Fibroblast of skin of left quadriceps (primary cell): ENCODE measurements around the gene KIF25.

Experiments
- DNase-seq, 2 experiments: peaks; one replicate each; pipeline ENCODE4 v3.0.0-alpha.2; 2013; ENCODE audit warnings: low read depth in 2 of 2

The KIF25 gene, protein sequence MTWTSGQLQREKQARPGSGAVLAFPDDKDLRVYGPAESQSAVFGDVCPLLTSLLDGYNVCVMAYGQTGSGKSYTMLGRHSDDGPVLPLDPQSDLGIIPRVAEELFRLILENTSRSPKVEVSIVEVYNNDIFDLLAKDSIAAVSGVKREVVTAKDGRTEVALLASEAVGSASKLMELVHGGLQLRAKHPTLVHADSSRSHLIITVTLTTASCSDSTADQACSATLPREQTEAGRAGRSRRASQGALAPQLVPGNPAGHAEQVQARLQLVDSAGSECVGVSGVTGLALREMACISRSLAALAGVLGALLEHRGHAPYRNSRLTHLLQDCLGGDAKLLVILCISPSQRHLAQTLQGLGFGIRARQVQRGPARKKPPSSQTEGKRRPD

DNA sequence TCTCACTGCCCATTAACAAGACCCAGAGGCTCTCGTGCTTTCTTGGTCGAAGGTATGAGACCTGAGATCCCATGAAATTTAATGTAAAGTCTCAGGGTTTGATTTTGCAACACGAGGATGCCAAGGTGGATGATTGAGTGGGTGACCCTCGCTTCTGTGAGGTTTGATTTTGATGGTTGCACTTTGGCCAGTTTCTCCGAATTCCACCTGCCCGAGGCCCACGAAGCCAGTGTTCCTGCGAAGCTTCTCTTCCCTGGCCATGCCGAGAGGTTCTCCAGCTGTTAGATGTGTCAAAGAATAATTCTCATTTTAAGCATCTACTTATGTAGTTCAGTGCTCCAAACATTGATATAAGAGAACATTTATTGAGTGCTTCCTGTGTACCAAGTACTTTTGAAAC, at the start of gene KIF25:
KIF25 (plus strand) TSS at position 30 of the 400 bp plus-strand sequence. CDS start 31,915 bp downstream, outside the sequence.
- no peak for DNase-seq

DNA sequence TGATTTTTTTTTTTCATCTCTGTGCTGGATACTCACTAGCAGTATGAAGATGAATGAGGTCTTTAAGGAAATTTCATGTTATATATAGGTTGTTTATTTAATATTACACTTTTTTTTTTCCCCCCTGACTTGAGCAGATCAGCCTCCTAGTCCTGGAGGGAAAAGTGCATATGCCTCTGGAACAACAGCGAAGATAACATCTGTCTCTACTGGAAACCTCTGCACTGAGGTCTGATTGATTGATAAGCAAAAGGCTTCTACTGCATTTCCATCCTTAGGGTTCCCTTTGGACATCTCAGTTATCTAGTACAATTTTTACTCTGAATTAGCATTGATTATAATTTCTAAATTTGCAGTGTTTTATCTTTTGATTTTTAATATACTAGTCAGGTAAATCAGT, 49.8 kb upstream of the KIF25 start:
- no peak for DNase-seq

DNA sequence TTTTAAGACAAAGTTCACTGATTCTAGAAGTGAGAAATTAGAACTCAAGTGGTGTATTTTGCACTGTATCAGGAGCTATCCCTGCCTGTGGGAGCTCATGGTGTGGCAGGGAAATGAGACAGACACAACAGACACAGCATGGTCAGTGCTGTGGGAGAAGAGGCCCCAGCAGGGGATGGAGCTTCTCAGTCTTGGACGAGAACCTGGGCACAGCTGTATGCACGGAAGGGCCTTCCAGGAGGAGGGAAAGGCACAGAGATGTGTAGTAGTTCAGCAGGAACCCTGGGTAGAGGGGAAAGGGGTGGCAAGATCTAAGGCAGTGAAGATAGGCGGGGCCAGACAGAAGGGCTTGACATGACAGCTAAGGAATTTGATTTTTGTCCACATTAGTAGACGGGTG, 48.8 kb upstream of the KIF25 start:
- no peak for DNase-seq

DNA sequence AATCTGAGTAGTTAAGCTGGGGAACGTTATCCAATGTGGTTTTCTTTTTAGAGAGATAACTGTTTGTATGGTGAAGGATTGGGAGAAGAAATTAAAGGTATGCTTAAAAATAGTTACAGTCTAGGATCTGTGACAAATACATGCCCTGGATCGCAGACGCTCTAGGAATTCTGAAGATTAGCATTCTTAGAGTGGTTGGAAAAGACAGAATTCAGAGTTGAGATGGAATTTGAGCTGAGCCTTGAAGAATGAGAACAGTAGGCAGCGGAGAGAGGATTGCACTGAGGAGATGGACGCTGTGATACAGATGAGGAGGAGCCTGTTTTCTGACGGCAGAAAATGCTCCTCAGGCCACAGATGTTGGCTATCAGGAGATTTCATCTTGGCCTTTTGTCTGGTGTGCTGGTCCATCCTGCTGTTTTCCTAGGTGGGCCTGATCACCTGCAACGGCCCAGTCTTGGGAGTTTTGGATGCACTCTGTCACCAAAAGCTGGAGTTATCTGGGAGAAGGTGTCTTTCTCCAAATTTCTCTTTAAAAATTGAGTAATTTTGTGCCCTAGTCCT, 48.3 kb upstream of the KIF25 start:
- DNase-seq, result no peak

DNA sequence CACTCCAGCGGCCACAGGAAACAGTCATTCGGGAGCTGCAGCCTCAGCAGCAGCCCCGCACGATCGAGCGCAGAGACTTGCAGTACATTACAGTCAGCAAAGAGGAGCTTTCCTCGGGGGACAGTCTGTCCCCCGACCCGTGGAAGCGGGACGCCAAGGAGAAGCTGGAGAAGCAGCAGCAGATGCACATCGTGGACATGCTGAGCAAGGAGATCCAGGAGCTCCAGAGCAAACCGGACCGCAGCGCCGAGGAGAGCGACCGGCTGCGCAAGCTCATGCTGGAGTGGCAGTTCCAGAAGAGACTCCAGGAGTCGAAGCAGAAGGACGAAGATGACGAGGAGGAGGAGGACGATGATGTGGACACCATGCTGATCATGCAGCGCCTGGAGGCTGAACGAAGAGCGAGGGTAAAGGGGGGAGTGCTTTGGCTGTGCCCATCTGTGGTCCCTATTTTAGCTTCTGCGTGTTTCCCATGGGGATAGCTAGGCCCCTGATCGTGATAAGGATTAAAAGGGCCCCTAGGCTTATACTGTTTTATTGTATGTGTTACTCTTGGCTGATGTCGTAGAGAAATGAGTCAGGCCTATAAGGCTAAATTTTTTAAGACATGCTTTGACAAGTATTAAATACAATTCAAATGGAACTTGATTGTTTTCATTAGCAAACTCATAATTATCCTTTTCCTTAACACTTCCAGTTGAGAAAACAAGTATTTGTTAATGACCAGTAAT, 45.5 kb upstream of the KIF25 start:
- DNase-seq, result no peak

DNA sequence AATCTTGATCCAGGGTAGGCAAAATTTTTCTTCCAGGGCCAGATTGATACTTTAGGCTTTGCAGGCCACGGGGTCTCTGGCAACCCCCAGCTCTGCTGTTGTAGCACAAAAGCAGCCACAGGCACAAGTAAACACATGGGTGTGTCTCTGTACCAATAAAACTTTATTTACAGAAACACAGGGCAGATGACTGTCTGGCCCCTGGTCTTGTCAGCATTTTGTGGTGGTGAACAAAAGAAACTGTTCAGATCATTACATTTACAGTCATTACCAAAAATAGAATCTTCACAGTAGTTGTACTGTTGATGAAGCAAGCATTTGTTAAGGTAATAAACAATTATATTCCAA, 45.0 kb upstream of the KIF25 start:
- DNase-seq, result no peak

DNA sequence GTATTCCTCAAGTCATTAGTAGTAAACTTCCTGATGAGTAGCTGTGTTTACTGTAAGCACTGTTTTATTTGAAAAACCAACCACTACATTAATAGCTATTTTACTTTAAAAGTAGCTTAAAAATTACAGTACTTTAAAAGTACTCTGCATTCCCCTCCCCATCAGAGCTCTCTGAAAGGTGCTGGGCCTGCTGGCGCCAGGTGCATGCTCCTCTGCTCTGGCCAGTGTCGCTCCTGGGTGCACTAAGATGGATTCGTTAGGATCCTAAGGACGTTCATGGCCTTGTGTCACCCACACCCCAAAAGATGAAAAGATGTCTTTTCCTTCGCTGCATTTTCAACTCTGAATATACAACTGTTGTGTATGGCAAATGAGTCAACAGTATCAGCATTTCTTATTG, 43.9 kb upstream of the KIF25 start:
- no peak for DNase-seq

DNA sequence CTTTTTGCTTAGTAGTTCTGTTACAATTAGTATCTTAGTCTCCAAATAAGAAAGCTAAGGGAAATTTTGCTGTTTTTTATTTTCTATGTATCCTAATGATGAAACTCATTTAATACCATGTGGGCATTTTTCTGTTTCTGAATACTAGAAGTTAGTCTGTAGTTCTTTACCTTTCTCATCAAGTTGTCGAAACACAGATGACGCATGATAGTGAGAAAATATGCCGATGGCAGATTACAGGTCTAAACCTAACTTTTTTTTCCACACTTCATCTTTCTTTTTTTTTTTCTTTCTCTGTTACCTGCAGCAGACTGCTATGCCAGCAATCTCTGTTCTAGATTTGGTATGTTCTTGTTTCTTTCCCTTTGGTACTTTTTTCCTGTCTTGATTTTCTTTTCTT, 43.3 kb upstream of the KIF25 start:
- DNase-seq, result no peak

DNA sequence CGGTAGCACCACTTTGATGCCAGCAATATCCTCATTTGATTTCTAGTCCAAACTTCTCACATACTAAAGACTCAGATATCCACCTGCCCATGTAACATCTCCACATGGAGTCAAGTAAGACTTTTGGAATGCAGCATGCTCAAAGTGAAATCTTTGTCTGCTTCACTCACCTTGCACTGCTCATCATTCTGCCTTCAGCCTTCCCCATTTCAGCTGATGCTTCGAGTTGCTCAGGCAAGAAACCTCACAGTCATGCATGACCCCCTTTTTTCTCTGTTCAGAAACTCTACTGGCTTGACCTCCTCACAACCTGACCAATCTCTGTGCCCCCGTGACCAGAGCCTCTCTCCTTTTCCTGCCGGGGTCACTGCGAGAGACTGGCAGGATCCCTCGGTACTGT, 41.0 kb upstream of the KIF25 start:
- no peak for DNase-seq

DNA sequence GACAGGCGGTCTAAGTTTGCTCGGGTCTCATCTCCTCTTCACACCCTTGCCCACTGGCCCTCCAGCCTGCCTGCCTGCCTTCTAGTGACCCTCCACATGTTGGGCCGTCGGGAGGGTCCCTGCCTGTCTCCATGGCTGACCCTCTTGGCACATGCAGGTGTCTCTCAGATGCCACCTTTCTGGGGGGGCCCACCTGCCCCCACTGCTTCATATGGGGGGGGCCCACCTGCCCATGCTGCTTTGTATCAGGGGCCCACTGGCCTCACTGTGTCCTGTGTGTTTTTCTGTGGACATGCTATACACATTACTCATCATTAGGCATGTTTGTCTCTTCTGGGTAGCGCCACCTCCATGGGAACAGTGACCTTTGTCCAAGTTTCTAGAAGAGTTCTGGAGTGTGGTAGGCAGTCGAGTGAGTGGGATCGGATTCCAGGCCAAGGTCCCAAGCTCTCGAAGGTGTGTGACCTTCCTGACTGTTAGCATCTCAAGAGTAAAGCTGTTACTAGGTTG, 40.4 kb upstream of the KIF25 start:
- DNase-seq, result no peak

DNA sequence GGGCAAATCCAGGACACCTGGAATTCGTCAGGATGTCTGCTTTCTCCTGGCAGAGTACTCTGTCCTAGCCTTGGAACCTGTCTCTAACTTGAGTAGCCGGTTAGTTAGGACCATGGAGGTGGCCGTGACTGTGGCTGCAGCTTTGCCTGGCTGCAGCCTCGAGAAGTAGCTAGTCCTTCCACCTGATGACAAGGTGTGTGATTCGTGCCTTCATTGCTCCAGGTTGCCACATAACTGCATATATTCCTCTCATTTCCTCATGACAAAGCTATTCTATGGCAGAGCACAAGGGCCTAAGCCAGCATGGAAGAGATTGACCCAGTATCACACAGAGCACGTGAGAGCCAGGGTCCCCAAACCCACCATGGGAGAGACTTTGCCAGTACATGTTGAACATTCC, 39.8 kb upstream of the KIF25 start:
- DNase-seq, result no peak

DNA sequence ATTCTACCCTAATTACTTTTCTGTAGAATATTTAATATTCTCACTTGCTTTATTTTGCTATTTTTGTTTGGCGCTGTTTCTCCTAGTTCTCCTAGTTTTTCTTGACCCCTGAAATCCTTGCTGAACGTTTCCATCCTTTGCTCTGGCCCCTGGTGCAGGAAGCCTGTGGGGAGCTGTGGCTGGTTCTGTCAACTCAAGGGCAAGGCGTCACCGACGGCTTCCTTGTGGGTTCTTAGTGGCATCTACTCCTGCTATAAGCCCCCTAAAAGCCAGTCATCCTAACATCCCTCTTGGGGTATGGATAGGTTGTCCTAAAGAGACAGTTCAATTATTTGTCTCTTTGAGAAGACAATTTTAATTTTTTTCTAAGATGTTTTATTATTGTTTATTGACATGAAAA, 36.9 kb upstream of the KIF25 start:
- DNase-seq, result no peak

DNA sequence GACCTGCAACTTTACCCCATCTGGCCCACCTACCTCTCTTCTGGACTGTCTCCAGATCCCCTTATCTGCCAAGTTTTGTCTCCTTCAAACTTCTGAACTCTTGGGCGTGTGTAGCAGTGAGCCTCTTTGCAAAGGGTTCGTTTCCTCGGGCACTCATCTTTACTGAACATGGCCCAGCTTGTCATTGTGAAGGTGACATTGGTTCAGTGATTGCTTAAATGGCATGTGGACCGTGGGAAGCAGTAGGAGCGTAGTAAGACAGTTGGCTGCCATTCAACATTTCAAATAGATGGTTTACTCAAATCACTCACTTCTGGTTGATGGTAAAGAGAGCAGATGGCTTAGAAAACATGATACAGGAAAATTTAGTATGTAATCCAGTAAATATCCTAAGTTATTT, 34.8 kb upstream of the KIF25 start:
- DNase-seq, result no peak

DNA sequence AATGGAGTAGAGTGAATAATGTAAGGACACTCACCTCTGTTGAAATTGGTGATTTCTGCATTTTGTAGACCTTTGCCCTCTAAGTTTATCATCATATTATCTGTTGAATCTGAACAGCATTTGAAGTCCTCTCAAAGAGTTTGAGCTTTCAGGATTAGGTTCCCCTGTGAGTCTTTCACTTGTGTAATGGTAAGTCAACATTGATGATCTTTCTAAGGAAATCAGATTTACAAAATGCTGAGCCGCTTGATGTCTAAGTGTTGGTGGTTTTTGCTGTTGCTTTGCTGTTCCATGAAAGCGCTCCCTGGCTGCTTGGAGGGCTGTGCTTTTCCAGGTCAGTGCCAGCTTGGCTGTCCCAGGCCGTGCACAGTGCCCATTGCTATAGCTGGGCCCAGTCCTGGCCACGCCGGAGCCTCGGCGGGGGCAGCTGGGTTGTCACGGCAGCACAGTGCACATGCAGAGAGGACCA, 33.8 kb upstream of the KIF25 start:
- DNase-seq, result no peak

DNA sequence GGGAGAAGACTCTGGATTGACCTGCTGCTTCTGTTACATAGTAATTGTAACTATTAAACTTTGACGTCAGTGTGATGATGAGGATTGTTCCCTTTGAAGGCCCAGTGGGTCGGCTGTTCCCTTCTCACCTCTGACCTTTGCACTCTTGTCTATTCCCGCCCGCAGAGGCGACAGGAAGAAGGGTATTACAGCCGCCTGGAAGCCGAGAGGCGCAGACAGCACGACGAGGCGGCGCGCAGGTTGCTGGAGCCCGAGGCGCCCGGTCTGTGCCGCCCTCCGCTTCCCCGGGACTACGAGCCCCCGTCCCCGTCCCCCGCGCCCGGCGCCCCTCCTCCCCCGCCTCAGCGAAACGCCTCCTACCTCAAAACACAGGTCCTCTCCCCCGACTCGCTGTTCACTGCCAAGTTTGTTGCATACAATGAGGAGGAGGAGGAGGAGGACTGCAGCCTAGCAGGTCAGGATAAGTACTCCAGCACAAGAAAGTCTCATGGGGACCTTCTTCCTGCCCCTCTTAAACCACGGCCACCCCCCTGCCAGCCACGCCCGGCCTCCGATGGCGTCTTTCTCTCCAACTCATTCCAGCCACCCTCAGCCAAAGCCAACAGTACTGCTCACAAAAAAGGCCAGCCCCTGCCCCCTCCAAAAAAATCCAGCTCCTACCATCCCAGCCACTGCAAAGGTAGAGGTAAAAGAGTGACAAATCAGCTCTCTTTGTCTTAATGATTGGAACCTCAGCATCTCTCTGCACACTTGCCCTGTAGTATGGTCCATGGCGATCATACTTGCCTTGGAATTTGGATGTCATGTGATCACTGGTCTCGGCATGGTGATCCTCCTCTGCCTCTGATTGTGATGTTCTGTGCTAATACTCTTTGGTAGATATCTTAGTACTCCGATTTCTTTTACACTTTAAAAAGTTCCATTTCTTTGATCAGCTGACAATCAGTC, 31.6 kb upstream of the KIF25 start:
- DNase-seq, result no peak

DNA sequence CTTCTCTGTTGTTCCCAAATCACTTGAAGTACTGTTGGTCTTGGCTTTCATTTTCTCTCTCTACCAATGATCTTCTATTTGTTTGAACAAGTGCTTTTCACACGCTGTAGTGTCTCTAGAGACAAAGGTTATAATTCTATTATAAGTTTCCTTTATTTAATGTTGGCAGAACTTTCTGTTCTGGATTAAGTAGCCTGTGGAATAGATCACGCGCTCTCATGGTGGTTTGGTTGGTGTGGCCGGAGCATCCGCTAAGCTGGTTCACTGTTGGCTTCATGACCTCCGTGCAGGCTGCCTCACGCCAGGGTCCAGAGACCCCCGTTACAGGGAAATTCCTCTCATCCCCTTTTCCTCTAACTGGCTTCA, 30.9 kb upstream of the KIF25 start:
- DNase-seq, result no peak

DNA sequence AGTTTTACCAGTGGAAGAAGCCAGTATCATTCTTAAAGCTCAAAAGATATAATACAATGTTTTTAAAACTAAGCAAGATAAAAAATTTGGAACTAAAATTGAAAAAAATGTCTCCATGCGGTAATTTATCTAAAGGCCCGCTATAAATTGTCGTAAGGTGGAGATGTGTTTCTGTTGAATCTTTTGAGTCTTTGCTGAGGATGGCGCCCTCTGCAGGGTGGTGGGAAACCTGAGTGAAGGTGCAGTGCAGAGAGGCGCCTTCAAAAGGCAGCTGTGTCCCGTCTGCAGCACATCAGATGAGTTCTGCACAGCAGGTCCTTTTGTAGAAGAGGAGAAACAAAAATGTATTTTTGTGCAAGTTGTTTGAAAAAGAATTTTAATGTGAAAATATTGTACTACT, 29.4 kb upstream of the KIF25 start:
- DNase-seq, result no peak

DNA sequence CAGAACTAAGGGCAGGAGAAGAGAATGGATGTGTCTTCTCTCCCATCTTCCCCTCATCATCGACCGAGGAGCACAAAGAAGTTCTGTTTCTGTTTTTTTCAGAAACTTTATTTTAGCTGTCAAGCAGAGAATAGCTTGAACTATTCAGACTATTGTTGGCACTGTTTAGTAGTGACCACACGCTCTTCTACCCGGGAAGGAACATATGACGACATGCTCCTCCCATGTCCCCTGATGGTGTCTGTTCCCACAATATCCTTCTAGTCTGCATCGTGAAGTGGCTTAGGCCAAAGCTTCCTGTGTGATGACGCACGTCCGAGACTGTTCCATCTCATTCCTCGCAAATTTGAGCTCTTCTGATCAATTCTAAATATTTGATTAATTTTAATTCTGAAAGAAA, 27.2 kb upstream of the KIF25 start:
- DNase-seq, result no peak

DNA sequence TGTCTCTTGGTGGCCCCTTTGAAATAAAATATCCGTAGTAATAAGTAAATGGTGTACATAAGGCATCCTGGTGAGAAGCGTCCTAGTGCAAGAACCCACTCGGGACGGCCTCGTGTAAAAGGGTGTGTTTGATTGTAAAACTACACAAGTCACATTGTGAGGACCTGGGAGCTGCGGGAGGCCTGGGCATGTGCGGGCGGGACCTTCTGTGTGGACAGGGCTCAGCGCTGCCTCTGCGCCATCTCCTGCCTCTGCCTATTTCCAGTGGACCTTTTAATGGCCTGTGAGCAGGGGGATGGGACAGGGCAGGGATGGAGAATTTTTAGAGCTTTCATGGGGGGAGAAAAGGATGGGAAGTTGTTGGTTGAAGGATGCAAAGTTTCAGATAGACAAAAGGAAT, 25.3 kb upstream of the KIF25 start:
- DNase-seq, result no peak

DNA sequence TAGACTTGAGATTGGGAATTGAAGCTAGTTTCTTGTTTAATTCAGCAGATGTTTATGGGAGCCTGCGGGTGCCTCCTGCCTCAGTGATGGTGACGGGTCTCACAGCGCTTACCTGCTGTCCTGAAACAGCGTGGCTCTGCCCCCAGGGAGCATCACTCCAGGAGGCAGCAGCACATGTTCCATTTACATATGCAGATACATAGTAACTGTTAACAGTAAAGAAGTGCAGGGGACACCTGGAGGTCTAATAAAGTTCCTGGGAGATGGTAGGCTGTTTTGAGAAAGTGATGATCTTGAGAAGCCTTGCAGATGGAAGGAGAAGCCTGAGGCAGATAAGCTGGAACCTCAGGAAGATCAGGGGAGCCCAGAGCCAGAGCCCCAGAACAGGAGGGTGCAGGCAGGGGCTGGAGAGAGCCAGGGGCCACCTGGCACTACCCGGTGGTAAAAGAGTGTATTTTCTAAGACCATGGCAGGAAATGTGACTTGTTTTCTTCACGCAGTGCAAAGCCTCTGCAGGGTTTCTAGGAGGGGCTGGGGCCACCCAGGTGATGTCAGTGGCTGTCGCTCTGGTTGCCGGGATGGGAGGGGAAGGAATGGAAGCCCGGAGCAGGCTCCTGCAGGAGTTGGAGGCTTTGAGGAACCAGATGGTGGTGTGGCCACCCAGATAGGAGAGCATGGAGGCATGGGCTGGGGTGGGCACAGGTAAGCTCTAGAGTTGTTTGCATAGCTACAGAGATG, 24.2 kb upstream of the KIF25 start:
- DNase-seq, result no peak
